ENCODE results near the gene RNGTT.

- no peak for TF ChIP-seq CTCF (conservative IDR thresholded peaks at IDR 0.05)
- no peak for TF ChIP-seq ZFX (IDR thresholded peaks at IDR 0.05)
Measured at GRCh38 chr6:88984152-88984551, 20.7 kb upstream of the RNGTT start.

Measured in C4-2B (cell line).